ENCODE measurements around the gene IL17C. TPM values are rescaled to one million over a fixed set of nuclear protein-coding genes. Genes with fewer than 3 reads are reported as not detected.
A peak's percentile ranks its signal among the peaks of the same experiment; 100 is the strongest.

IL17C gene
- polyA plus RNA-seq, 1 donor from 2014 or later: not detected

DNA sequence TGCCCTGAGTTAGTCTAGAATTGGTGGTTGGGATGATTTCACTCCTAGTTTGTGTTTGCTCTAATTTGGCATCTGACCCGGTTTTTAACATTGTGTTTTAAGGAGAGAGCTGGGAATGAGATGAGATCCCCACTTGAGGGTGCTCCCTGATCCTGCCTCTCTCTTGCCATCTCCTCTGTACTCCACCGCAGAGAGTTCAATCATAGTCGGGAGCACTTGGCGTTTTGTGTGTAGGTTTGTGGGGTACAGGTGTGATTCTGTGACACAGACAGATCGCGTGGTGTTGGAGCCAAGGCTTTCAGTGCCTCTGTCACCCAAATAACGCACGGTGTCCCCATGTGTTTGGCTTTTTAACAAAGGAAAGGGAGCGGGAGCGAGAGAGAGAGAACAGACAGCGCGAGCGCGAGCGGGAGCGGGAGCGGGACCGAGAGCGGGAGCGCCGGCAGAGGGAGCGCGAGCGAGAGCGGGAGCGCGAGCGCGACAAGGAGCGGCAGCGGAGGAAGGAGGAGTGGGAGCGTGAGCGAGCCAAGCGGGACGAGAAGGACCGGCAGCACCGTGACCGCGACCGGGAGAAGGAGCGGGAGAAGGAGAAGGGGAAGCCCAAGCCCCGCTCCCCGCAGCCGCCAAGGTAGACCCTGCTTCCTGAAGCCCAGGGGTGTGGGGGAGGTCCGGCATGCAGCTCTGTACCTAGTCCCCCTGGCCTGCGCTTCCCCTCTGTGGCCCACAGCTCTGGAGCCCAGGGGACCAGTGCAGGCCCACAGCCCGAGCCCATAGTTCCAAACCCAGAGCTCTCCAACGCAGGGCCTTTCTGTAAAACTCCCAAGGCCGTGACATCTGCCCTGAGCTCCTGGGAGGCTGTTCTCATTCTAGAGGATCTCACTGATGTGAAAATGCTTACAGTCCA is 27.2 kb upstream of the IL17C start:
- no peaks in the 10 kb centered on the region for H3K79me2 ChIP-seq (replicated peaks; ENCODE audit: insufficient read depth, low read length)
- peak overlapping the region; percentile 54 for H3K4me3 ChIP-seq (ENCODE audit: low read length)
- no peaks in the 10 kb centered on the region for H3K9me3 ChIP-seq (ENCODE audit: low read length)
- TF ChIP-seq TAF1 (IDR thresholded peaks at IDR 0.05; ENCODE audit: low read depth): no peak
- TF ChIP-seq MXI1 (conservative IDR thresholded peaks at IDR 0.05; ENCODE audit: poor library complexity, severe bottlenecking): peak; percentile 26
- TF ChIP-seq RAD21 (conservative IDR thresholded peaks at IDR 0.05): peak; percentile 38
- peak; percentile 44 for TF ChIP-seq EP300 (conservative IDR thresholded peaks at IDR 0.05; ENCODE audit: poor library complexity, severe bottlenecking)
- TF ChIP-seq, protein P1, sequence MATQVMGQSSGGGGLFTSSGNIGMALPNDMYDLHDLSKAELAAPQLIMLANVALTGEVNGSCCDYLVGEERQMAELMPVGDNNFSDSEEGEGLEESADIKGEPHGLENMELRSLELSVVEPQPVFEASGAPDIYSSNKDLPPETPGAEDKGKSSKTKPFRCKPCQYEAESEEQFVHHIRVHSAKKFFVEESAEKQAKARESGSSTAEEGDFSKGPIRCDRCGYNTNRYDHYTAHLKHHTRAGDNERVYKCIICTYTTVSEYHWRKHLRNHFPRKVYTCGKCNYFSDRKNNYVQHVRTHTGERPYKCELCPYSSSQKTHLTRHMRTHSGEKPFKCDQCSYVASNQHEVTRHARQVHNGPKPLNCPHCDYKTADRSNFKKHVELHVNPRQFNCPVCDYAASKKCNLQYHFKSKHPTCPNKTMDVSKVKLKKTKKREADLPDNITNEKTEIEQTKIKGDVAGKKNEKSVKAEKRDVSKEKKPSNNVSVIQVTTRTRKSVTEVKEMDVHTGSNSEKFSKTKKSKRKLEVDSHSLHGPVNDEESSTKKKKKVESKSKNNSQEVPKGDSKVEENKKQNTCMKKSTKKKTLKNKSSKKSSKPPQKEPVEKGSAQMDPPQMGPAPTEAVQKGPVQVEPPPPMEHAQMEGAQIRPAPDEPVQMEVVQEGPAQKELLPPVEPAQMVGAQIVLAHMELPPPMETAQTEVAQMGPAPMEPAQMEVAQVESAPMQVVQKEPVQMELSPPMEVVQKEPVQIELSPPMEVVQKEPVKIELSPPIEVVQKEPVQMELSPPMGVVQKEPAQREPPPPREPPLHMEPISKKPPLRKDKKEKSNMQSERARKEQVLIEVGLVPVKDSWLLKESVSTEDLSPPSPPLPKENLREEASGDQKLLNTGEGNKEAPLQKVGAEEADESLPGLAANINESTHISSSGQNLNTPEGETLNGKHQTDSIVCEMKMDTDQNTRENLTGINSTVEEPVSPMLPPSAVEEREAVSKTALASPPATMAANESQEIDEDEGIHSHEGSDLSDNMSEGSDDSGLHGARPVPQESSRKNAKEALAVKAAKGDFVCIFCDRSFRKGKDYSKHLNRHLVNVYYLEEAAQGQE (IDR thresholded peaks at IDR 0.05; ENCODE audit: borderline replicate concordance): no peak
- no peak for TF ChIP-seq EZH2 (IDR thresholded peaks at IDR 0.05; ENCODE audit: borderline replicate concordance, insufficient read depth, low read length, poor library complexity, severe bottlenecking)
- peak; percentile 48 for TF ChIP-seq POLR2AphosphoS5 (IDR thresholded peaks at IDR 0.05)
- TF ChIP-seq, protein P2, sequence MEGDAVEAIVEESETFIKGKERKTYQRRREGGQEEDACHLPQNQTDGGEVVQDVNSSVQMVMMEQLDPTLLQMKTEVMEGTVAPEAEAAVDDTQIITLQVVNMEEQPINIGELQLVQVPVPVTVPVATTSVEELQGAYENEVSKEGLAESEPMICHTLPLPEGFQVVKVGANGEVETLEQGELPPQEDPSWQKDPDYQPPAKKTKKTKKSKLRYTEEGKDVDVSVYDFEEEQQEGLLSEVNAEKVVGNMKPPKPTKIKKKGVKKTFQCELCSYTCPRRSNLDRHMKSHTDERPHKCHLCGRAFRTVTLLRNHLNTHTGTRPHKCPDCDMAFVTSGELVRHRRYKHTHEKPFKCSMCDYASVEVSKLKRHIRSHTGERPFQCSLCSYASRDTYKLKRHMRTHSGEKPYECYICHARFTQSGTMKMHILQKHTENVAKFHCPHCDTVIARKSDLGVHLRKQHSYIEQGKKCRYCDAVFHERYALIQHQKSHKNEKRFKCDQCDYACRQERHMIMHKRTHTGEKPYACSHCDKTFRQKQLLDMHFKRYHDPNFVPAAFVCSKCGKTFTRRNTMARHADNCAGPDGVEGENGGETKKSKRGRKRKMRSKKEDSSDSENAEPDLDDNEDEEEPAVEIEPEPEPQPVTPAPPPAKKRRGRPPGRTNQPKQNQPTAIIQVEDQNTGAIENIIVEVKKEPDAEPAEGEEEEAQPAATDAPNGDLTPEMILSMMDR (IDR thresholded peaks at IDR 0.05; ENCODE audit: poor library complexity, severe bottlenecking): peak; percentile 51
- TF ChIP-seq SMC3 (conservative IDR thresholded peaks at IDR 0.05; ENCODE audit: poor library complexity): peak; percentile 60
- H3F3A ChIP-seq (ENCODE audit: insufficient read depth, low read length, poor library complexity, severe bottlenecking): no peaks in the 10 kb centered on the region
- no peaks in the 10 kb centered on the region for H3K36me3 ChIP-seq (ENCODE audit: insufficient read depth, low read length)
- no peaks in the 10 kb centered on the region for H4K20me1 ChIP-seq (ENCODE audit: insufficient read depth)
- H3K9ac ChIP-seq (ENCODE audit: low read length): peak overlapping the region; percentile 38
- H2AFZ ChIP-seq (ENCODE audit: low read depth, low read length): no peak overlapping the region
- H3K27me3 ChIP-seq (ENCODE audit: insufficient read depth, low read depth, low read length): no peaks in the 10 kb centered on the region
- H3K27ac ChIP-seq (ENCODE audit: low read length): peak overlapping the region; percentile 16
- no peaks in the 10 kb centered on the region for H3K9me2 ChIP-seq (ENCODE audit: insufficient read depth, low read length)
- H3K4me2 ChIP-seq (ENCODE audit: low read length): no peak overlapping the region

DNA sequence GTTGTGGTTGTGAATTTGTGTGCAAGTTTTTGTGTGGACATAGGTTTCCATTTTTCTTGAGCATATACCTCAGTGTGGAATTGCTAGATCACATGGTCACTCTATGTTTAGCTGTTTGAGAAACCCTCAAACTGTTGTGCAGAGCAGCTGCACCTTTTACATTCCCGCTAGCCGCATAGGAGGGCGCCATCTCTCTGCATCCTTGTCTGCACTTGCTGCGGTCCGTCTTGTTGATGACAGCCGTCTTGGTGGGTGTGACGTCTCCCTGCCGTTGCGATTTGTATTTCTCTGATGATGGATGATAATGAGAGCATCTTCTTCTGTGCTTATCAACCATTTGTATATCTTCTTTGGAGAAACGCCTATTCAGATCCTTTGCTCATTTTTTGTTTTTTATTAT is 25.1 kb upstream of the IL17C start:
- no peaks in the 10 kb centered on the region for H3F3A ChIP-seq (ENCODE audit: insufficient read depth, low read length, poor library complexity, severe bottlenecking)
- TF ChIP-seq TAF1 (IDR thresholded peaks at IDR 0.05; ENCODE audit: low read depth): no peak
- no peak for TF ChIP-seq SMC3 (conservative IDR thresholded peaks at IDR 0.05; ENCODE audit: poor library complexity)
- no peak for TF ChIP-seq EZH2 (IDR thresholded peaks at IDR 0.05; ENCODE audit: borderline replicate concordance, insufficient read depth, low read length, poor library complexity, severe bottlenecking)
- TF ChIP-seq MXI1 (conservative IDR thresholded peaks at IDR 0.05; ENCODE audit: poor library complexity, severe bottlenecking): no peak
- TF ChIP-seq EP300 (conservative IDR thresholded peaks at IDR 0.05; ENCODE audit: poor library complexity, severe bottlenecking): no peak
- no peak for TF ChIP-seq RAD21 (conservative IDR thresholded peaks at IDR 0.05)
- TF ChIP-seq, protein P1 (IDR thresholded peaks at IDR 0.05; ENCODE audit: borderline replicate concordance): no peak
- TF ChIP-seq, protein P2 (IDR thresholded peaks at IDR 0.05; ENCODE audit: poor library complexity, severe bottlenecking): no peak
- no peaks in the 10 kb centered on the region for H4K20me1 ChIP-seq (ENCODE audit: insufficient read depth)
- H3K36me3 ChIP-seq (ENCODE audit: insufficient read depth, low read length): no peaks in the 10 kb centered on the region
- H3K4me2 ChIP-seq (ENCODE audit: low read length): no peak overlapping the region
- no peaks in the 10 kb centered on the region for H3K79me2 ChIP-seq (replicated peaks; ENCODE audit: insufficient read depth, low read length)
- no peaks in the 10 kb centered on the region for H3K27me3 ChIP-seq (ENCODE audit: insufficient read depth, low read depth, low read length)
- no peaks in the 10 kb centered on the region for H3K9me3 ChIP-seq (ENCODE audit: low read length)
- H3K27ac ChIP-seq (ENCODE audit: low read length): no peak overlapping the region
- no peak overlapping the region for H3K4me3 ChIP-seq (ENCODE audit: low read length)
- no peak overlapping the region for H2AFZ ChIP-seq (ENCODE audit: low read depth, low read length)
- no peaks in the 10 kb centered on the region for H3K9me2 ChIP-seq (ENCODE audit: insufficient read depth, low read length)
- no peak overlapping the region for H3K9ac ChIP-seq (ENCODE audit: low read length)

Measured in neural cell (in vitro differentiated cells).